Loucy (cell line): ENCODE results near the gene TMEM129.

ENCODE experiments used
- EZH2phosphoT487 ChIP-seq: fragments of 200-600 bp; IDR thresholded peaks from 2 replicates; pipeline ENCODE4 v1.6.1; 2018; ENCODE audit warnings: antibody characterized with exemption, mild to moderate bottlenecking, moderate library complexity, borderline replicate concordance
- TF ChIP-seq, protein P1 (sequence below): fragments of 200-600 bp; sonication (generic); conservative IDR thresholded peaks from 2 replicates; pipeline ENCODE4 v1.5.1; 2014; ENCODE audit warnings: mild to moderate bottlenecking, antibody characterized with exemption, low read length

DNA sequence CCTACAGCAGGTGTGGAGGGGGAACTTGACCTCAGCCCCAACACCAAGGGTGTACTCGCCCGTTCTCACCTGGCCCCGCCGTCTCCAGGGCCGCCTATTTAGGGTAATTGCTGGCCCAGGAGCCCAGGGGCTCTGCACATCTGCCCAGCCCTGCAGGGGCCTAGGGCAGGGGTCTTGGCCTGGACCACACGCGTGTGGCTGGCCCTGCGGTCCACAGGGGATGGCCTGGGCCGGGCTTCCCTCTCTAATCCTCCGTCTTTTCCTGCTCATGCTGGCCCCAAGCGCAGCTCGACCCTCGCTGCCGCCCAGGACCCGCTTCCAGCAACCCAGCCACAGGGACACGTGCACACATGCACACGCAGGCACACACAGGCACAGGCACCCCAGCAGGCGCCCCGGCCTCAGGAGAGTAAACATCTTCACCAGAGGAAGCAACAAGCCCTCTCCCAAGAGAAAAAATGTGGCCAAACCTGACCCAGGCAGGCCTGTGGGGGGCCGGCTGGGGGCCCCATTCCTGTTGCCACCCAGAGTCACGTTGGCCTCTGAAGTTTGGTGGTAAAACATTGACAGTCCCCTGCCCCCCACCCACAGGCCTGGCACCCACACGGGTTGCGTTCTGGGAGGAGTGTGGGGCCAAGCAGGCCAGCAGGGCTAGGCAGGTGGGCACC, 47.4 kb upstream of the TMEM129 start:
- TF ChIP-seq, protein P1, sequence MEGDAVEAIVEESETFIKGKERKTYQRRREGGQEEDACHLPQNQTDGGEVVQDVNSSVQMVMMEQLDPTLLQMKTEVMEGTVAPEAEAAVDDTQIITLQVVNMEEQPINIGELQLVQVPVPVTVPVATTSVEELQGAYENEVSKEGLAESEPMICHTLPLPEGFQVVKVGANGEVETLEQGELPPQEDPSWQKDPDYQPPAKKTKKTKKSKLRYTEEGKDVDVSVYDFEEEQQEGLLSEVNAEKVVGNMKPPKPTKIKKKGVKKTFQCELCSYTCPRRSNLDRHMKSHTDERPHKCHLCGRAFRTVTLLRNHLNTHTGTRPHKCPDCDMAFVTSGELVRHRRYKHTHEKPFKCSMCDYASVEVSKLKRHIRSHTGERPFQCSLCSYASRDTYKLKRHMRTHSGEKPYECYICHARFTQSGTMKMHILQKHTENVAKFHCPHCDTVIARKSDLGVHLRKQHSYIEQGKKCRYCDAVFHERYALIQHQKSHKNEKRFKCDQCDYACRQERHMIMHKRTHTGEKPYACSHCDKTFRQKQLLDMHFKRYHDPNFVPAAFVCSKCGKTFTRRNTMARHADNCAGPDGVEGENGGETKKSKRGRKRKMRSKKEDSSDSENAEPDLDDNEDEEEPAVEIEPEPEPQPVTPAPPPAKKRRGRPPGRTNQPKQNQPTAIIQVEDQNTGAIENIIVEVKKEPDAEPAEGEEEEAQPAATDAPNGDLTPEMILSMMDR: no peak
- TF ChIP-seq EZH2phosphoT487: no peak
